Astrocyte of the cerebellum (primary cell): ENCODE results near the gene GGCT.

Experiments used
- DNase-seq: peaks from one replicate; pipeline ENCODE4 v3.0.0-alpha.2; 2011; ENCODE audit warnings: low read depth
- H3K4me3 ChIP-seq: 2 replicates; pipeline ENCODE4 v1.5.1; 2011; ENCODE audit warnings: mild to moderate bottlenecking, low read depth, low read length, moderate library complexity
- in situ Hi-C: cut with HindIII; loops from 2 replicates; pipeline ENCODE4 v1.10.0; 2017; ENCODE audit warnings: low sequenced_read_pairs
- TF ChIP-seq, protein P1 (sequence below): IDR thresholded peaks from 2 replicates; pipeline ENCODE4 v1.5.1; 2012; ENCODE audit warnings: low read length, low read depth, moderate library complexity, mild to moderate bottlenecking; ENCODE audit errors: missing control alignments

Gene GGCT

DNA sequence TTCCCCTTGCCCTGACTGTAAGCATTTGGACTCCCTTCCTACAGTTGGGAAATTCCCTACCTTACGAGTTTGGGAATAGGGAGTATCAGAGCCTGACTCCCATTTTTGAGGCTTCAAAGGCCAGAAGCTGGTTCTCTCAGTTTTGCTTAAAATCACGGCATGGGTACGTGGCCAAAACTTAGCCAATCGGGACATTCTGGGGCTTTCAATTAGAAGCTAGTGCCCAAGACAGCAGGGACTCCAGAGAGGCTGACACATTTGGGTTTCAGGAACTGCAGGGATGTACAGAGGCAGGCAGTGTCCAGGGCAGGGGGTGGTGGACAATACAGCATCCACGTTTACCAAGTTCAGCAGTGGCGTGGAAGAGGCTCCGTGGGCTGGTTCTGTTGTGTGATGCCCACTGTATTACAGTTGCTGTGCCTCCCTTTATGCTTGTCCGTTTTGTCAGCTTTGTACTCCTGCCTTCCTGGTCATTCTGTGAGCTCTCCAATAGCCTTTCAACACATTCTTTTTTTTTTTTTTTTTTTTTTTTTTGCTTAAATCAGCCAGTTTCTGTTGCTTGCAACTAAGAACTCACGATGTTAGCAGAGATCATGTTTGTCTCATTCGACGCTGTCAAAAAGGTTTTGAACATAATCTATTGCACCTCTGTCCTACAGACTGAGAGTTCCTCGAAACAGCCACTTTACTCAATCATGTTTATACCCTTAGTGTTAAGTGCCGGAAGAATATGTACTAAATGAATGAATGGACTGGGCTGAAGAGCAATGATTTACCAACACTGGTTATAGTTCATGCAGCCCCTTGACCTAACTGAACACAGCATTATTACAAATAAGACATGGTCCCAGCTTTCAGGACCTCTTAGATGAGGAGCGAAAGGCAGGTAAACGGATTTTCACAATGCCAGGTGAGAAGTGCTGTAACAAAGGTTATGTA is 1.1 kb downstream of the GGCT start:
- in situ Hi-C loops: no loop called here
- TF ChIP-seq, protein P1, sequence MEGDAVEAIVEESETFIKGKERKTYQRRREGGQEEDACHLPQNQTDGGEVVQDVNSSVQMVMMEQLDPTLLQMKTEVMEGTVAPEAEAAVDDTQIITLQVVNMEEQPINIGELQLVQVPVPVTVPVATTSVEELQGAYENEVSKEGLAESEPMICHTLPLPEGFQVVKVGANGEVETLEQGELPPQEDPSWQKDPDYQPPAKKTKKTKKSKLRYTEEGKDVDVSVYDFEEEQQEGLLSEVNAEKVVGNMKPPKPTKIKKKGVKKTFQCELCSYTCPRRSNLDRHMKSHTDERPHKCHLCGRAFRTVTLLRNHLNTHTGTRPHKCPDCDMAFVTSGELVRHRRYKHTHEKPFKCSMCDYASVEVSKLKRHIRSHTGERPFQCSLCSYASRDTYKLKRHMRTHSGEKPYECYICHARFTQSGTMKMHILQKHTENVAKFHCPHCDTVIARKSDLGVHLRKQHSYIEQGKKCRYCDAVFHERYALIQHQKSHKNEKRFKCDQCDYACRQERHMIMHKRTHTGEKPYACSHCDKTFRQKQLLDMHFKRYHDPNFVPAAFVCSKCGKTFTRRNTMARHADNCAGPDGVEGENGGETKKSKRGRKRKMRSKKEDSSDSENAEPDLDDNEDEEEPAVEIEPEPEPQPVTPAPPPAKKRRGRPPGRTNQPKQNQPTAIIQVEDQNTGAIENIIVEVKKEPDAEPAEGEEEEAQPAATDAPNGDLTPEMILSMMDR: no peak
- no peak for DNase-seq
- H3K4me3 ChIP-seq: peak overlapping the region; percentile 66

DNA sequence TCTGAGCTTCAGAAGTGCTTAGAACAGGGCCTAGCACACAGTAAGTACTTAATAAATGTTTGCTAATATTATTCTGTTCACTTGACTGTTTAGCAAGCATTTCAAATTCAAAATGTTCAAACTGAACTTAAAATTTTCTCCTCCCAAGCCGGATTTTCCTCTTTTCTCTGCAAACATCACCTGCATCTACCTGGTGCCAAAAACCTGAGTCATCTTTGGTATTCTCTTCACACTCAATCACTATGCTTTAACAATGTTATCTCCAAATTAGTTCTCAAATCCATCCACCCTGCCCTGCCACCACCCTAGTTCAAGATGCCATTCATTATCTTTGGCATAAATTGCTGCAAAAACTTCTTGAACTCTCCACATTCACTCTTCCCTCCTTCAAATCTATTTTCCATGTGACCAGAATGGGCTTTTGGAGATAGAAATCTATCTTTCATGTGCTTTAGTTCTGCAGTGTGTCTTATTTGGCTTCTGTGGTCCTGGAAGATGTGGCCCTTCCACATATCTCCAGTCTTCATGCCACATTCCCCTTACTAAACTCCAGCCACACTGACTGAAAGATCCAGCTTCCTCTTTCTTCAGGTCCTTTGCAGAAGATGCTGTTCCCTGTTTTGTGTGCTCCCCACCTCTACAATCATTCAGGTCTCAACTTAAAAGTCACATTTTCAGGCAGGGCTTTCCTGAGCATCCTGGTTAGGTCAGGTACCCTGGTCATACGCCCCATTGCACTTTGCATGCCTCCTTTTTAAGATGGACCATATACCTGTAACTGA is 2.0 kb downstream of the GGCT start:
- no peak overlapping the region for H3K4me3 ChIP-seq
- no peak for DNase-seq
- in situ Hi-C loops: no loop called here
- TF ChIP-seq, protein P1: no peak

DNA sequence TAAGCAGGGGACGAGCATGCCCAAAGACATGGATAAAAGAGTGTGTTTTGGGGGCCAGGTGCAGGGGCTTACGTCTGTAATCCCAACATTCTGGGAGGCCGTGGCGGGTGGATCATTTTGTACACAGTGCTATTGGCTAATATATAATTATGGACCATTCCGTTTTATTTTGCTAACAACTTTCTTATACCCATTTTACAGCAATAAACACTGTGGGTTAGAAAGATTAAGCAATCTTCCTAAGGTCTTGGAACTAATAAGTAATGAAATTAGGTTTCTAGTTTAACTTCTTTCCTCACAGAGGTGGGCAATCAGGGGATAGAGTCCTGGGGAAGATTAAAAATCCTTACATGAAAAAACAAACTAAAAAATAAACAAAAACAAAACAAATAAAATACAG is 3.4 kb downstream of the GGCT start:
- TF ChIP-seq, protein P1: no peak
- no peak for DNase-seq
- in situ Hi-C loops: no loop called here
- H3K4me3 ChIP-seq: no peak overlapping the region

DNA sequence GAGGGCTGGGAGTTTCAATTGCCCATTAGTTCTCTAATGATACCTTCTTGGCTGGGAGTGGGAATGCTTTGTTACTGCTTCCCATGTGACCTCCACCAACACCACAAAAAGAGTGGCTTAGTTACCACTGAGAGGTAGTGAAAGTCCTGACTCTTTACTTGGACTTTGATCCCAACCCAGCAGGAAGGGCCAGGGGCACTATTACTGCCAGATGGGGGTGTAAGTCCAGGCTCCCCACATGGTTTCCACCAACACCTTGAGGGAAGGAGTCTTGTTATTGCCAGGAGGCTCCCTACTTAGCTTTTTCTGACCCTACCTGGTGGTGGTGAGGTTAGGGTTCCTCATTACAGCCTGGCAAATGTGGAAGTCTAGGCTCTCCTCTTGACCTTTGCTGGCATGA is 11.4 kb downstream of the GGCT start:
- TF ChIP-seq, protein P1: no peak
- in situ Hi-C loops: no loop called here
- H3K4me3 ChIP-seq: no peak overlapping the region
- no peak for DNase-seq

DNA sequence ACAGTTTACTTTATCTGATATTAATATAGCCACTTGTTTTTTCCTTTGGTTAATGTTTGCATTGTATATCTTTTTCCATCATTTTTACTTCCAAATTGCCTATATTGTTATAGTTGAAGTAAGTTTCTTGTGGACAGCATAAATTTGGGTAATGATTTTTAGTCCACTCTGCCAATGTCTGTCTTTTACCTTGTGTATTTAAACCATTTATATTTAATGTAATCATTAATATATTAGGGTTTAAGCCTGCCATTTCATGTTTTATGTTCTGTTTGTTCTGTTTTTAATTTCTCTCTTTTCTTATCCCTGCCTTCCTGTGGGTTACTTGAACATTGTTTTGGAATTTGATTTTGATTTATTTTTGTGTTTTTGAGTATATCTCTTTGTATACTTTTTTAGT is 13.2 kb downstream of the GGCT start:
- in situ Hi-C loops: no loop called here
- DNase-seq: no peak
- no peak overlapping the region for H3K4me3 ChIP-seq
- TF ChIP-seq, protein P1: no peak

DNA sequence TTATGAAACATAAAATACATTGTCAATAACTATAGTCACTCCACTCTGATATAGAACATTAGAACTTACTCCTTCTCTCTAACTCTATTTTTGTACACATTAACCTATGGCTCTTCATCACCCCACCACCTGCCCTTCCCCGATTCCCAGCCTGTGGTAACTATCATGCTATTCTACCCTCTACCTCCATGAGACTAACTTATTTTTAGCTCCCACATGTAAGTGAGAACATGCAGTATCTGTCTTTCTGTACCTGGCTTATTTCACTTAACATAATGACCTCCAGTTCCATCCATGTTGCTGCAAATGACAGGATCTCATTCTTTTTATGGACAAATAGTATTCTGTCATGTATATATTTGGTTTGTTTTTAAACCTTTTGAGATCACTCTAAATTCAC is 17.3 kb downstream of the GGCT start:
- in situ Hi-C loops: no loop called here
- TF ChIP-seq, protein P1: no peak
- no peak overlapping the region for H3K4me3 ChIP-seq
- DNase-seq: no peak
